Activated gamma-delta T cell (primary cell): Measurements from ENCODE around the gene USP44.
"Not testable (repeated sequence)": the region's sequence is repeated elsewhere in the genome, so short reads cannot be mapped to it uniquely, and the experiment has no call there.

ENCODE experiments used
- DNase-seq: peaks from one replicate; lab custom pipeline; 2025; lab: John Stamatoyannopoulos, UW
- total RNA-seq, 2 donors: gene quantifications; one replicate each; lab custom pipeline; 2026; lab: John Stamatoyannopoulos, UW

USP44 gene
- 4.5 to 12.6 reads per million in 2 donors for total RNA-seq

- DNase-seq = no peak
Measured at GRCh38 chr12:95551305-95551704, at the start of gene USP44. USP44 (minus strand) TSS chr12:95551476; CDS start chr12:95534256, 17,220 bp downstream.

- no peak for DNase-seq
Measured at GRCh38 chr12:95600567-95600966, 49.3 kb upstream of the USP44 start.

- no peak for DNase-seq
Measured at GRCh38 chr12:95599880-95600279, 48.6 kb upstream of the USP44 start.

GRCh38 chr12:95594136-95594535 lies 42.9 kb upstream of the USP44 start:
- no peak for DNase-seq

GRCh38 chr12:95593266-95593871 lies 42.1 kb upstream of the USP44 start:
- DNase-seq = no peak

- DNase-seq = no peak
Measured at GRCh38 chr12:95591731-95592130, 40.5 kb upstream of the USP44 start.

- no peak for DNase-seq
Measured at GRCh38 chr12:95590775-95591174, 39.5 kb upstream of the USP44 start.

- no peak for DNase-seq
Measured at GRCh38 chr12:95583933-95584332, 32.7 kb upstream of the USP44 start.

GRCh38 chr12:95582230-95583058 lies 31.2 kb upstream of the USP44 start:
- no peak for DNase-seq

- no peak for DNase-seq
Measured at GRCh38 chr12:95577820-95578219, 26.5 kb upstream of the USP44 start.

- DNase-seq = no peak
Measured at GRCh38 chr12:95574799-95575452, 23.6 kb upstream of the USP44 start.

- no peak for DNase-seq
Measured at GRCh38 chr12:95573951-95574576, 22.8 kb upstream of the USP44 start.

GRCh38 chr12:95571369-95571768 lies 20.1 kb upstream of the USP44 start:
- no peak for DNase-seq

- DNase-seq = not testable (repeated sequence)
Measured at GRCh38 chr12:95568045-95568444, 16.8 kb upstream of the USP44 start.

GRCh38 chr12:95557625-95558024 lies 6.3 kb upstream of the USP44 start:
- DNase-seq = no peak

- DNase-seq = no peak
Measured at GRCh38 chr12:95554532-95555071, 3.3 kb upstream of the USP44 start.

GRCh38 chr12:95553197-95553943 lies 2.1 kb upstream of the USP44 start:
- no peak for DNase-seq

- DNase-seq = no peak
Measured at GRCh38 chr12:95551913-95552516, 739 bp upstream of the USP44 start.

GRCh38 chr12:95549392-95550084 lies 1.7 kb downstream of the USP44 start:
- DNase-seq = no peak
